H1 (cell line): ENCODE data around the gene ITIH4. TPM values are rescaled to one million over a fixed set of nuclear protein-coding genes. Genes with fewer than 3 reads are reported as not detected.

Source experiments
- CTCF ChIA-PET: fragments of 300-600 bp; sonication (Branson Sonifier 250); formaldehyde crosslinking; loops from one replicate; lab custom pipeline; 2021; ENCODE audit not compliant: partially characterized antibody; lab: Charles Lee
- POLR2A ChIA-PET: fragments of 300-600 bp; sonication (Branson Sonifier 250); formaldehyde crosslinking; loops from one replicate; lab custom pipeline; 2021; ENCODE audit warnings: inconsistent platforms; ENCODE audit not compliant: partially characterized antibody; lab: Charles Lee
- DNase-seq, 2 experiments: peaks; one replicate each; pipeline versions ENCODE4 v3.0.0 to v3.0.0-alpha.2; 2010 to 2022; ENCODE audit warnings: low spot score in 2 of 2, low read depth in 1 of 2, mixed read lengths in 1 of 2
- FAIRE-seq: peaks from 2 replicates; lab custom pipeline; 2011; peaks lifted over from hg19 to GRCh38; lab: Jason Lieb, UNC
- H2AFZ ChIP-seq: 2 replicates; pipeline ENCODE4 v1.8.1; 2012; ENCODE audit warnings: low read length, inconsistent platforms
- H2AK5ac ChIP-seq: 2 replicates; pipeline ENCODE4 v1.6.1; 2013; ENCODE audit warnings: low read depth, low read length
- H2BK120ac ChIP-seq: replicated peaks from 2 replicates; pipeline ENCODE3; 2013; ENCODE audit warnings: low read depth, low read length, inconsistent platforms
- H2BK12ac ChIP-seq: 2 replicates; pipeline ENCODE4 v1.6.1; 2013; ENCODE audit warnings: low read depth, low read length
- H2BK15ac ChIP-seq: 2 replicates; pipeline ENCODE4 v1.6.1; 2013; ENCODE audit warnings: low read length
- H2BK20ac ChIP-seq: 2 replicates; pipeline ENCODE4 v1.6.1; 2013; ENCODE audit warnings: low read length
- H2BK5ac ChIP-seq: 2 replicates; pipeline ENCODE4 v1.6.1; 2013; ENCODE audit warnings: low read depth, low read length
- H3K14ac ChIP-seq: 2 replicates; pipeline ENCODE4 v1.6.1; 2013; ENCODE audit warnings: inconsistent platforms; ENCODE audit not compliant: insufficient read length
- H3K18ac ChIP-seq: 2 replicates; pipeline ENCODE4 v1.6.1; 2013; ENCODE audit warnings: low read length; ENCODE audit errors: extremely low read depth
- H3K23ac ChIP-seq: 2 replicates; pipeline ENCODE4 v1.6.1; 2013; ENCODE audit warnings: inconsistent platforms; ENCODE audit not compliant: insufficient read length
- H3K23me2 ChIP-seq: 2 replicates; pipeline ENCODE4 v1.6.1; 2013; ENCODE audit warnings: low read depth, low read length
- H3K27ac ChIP-seq: 2 replicates; pipeline ENCODE4 v1.6.1; 2011; ENCODE audit warnings: low read depth, low read length, inconsistent platforms
- H3K27me3 ChIP-seq, 4 experiments: replicated peaks in 1 of 4; 1 replicate in 1 of 4; 2 replicates in 3 of 4; pipeline versions ENCODE4 v1.6.1 to v1.8.1; 2011 to 2013; ENCODE audit warnings: low read length in 3 of 4, mild to moderate bottlenecking in 3 of 4, inconsistent platforms in 2 of 4, mixed read lengths in 2 of 4, moderate library complexity in 1 of 4; ENCODE audit not compliant: control insufficient read depth in 3 of 4, insufficient read depth in 3 of 4; ENCODE audit errors: extremely low read depth in 1 of 4
- H3K36me3 ChIP-seq, 4 experiments: 2 replicates each; pipeline versions ENCODE4 v1.6.1 to v1.8.1; 2011 to 2013; ENCODE audit warnings: mild to moderate bottlenecking in 4 of 4, low read length in 3 of 4, moderate library complexity in 2 of 4, control low read depth in 1 of 4, inconsistent platforms in 1 of 4; ENCODE audit not compliant: insufficient read depth in 4 of 4, control insufficient read depth in 2 of 4
- H3K4ac ChIP-seq: replicated peaks from 2 replicates; pipeline ENCODE3; 2013; ENCODE audit warnings: low read length, low read depth, mixed read lengths, inconsistent platforms; ENCODE audit not compliant: insufficient read length
- H3K4me1 ChIP-seq, 4 experiments: replicated peaks in 1 of 4; 1 replicate in 1 of 4; 2 replicates in 3 of 4; pipeline versions ENCODE4 v1.6.1 to v1.8.1; 2011 to 2013; ENCODE audit warnings: low read length in 3 of 4, inconsistent platforms in 2 of 4, mixed read lengths in 1 of 4; ENCODE audit not compliant: insufficient read depth in 4 of 4, control insufficient read depth in 3 of 4
- H3K4me2 ChIP-seq, 2 experiments: 2 replicates each; pipeline versions ENCODE4 v1.6.1 to v1.8.1; 2011 to 2013; ENCODE audit warnings: low read depth in 2 of 2, low read length in 2 of 2, control low read depth in 1 of 2, inconsistent platforms in 1 of 2, mild to moderate bottlenecking in 1 of 2; ENCODE audit not compliant: insufficient read depth in 1 of 2
- H3K4me3 ChIP-seq, 4 experiments: fragments of 200-600, 300-600 bp in 1 of 4; sonication (generic), shearing (Covaris generic), sonication (Bioruptor Twin) in 1 of 4; 2 replicates each; pipeline versions ENCODE4 v1.5.1 to v1.8.1; 2011 to 2016; ENCODE audit warnings: low read length in 4 of 4, low read depth in 3 of 4, control low read depth in 2 of 4, inconsistent platforms in 2 of 4, mild to moderate bottlenecking in 2 of 4, mixed read lengths in 1 of 4, moderate library complexity in 1 of 4; ENCODE audit not compliant: insufficient read depth in 2 of 4; ENCODE audit errors: extremely low read depth in 1 of 4
- H3K56ac ChIP-seq: replicated peaks from 2 replicates; pipeline ENCODE3; 2013; ENCODE audit warnings: low read depth, mild to moderate bottlenecking, mixed read lengths, low read length, inconsistent platforms; ENCODE audit not compliant: insufficient read length
- H3K79me1 ChIP-seq: 2 replicates; pipeline ENCODE4 v1.6.1; 2013; ENCODE audit warnings: low read depth, low read length, control low read depth
- H3K79me2 ChIP-seq, 2 experiments: 2 replicates each; pipeline versions ENCODE4 v1.6.1 to v1.8.1; 2012 to 2013; ENCODE audit warnings: low read length in 2 of 2, mild to moderate bottlenecking in 2 of 2, inconsistent platforms in 1 of 2; ENCODE audit not compliant: insufficient read depth in 2 of 2, control insufficient read depth in 1 of 2
- H3K9ac ChIP-seq, 4 experiments: replicated peaks in 1 of 4; 1 replicate in 1 of 4; 2 replicates in 3 of 4; pipeline versions ENCODE4 v1.6.1 to v1.8.1; 2011 to 2013; ENCODE audit warnings: low read depth in 3 of 4, low read length in 3 of 4, control low read depth in 2 of 4, mild to moderate bottlenecking in 2 of 4, moderate library complexity in 2 of 4, inconsistent platforms in 1 of 4; ENCODE audit errors: extremely low read depth in 1 of 4
- H3K9me3 ChIP-seq, 2 experiments: 2 replicates each; pipeline versions ENCODE4 v1.6.1 to v1.8.1; 2012 to 2013; ENCODE audit warnings: mild to moderate bottlenecking in 2 of 2, moderate library complexity in 2 of 2, control low read depth in 1 of 2, inconsistent platforms in 1 of 2, low read depth in 1 of 2, low read length in 1 of 2, mixed read lengths in 1 of 2; ENCODE audit not compliant: insufficient read depth in 2 of 2
- H4K20me1 ChIP-seq, 2 experiments: replicated peaks in 1 of 2; 2 replicates each; pipeline versions ENCODE3 to v1.8.1; 2011 to 2013; ENCODE audit warnings: inconsistent platforms in 2 of 2, low read length in 2 of 2, mild to moderate bottlenecking in 1 of 2; ENCODE audit not compliant: insufficient read depth in 2 of 2, control insufficient read depth in 1 of 2
- H4K5ac ChIP-seq: 2 replicates; pipeline ENCODE4 v1.6.1; 2013; ENCODE audit warnings: low read length, low read depth, mixed read lengths, inconsistent platforms; ENCODE audit not compliant: insufficient read length
- H4K8ac ChIP-seq: 2 replicates; pipeline ENCODE4 v1.8.0; 2013; ENCODE audit warnings: mild to moderate bottlenecking, moderate library complexity, low read length, inconsistent platforms; ENCODE audit not compliant: insufficient read depth; ENCODE audit errors: extremely low read depth
- H4K91ac ChIP-seq: replicated peaks from 2 replicates; pipeline ENCODE3; 2013; ENCODE audit warnings: low read length, mixed read lengths, inconsistent platforms; ENCODE audit not compliant: insufficient read length
- CBX5 ChIP-seq: fragments of 300-800, 300-1000 bp; sonication (generic); IDR thresholded peaks from 2 replicates; pipeline ENCODE4 v1.7.1; 2016; ENCODE audit warnings: antibody characterized with exemption, low read length, low read depth
- EGR1 ChIP-seq: IDR thresholded peaks from 2 replicates; pipeline ENCODE4 v1.6.1; 2011; ENCODE audit warnings: low read depth, low read length, borderline replicate concordance
- FOSL1 ChIP-seq: IDR thresholded peaks from 2 replicates; pipeline ENCODE4 v1.6.1; 2011; ENCODE audit warnings: mild to moderate bottlenecking, low read depth, low read length, moderate library complexity; ENCODE audit not compliant: insufficient read depth
- GTF2F1 ChIP-seq: IDR thresholded peaks from 2 replicates; pipeline ENCODE4 v1.6.1; 2012; ENCODE audit warnings: low read depth, low read length, improper control_type of control experiment, borderline replicate concordance
- HDAC6 ChIP-seq: IDR thresholded peaks from one replicate; pipeline ENCODE4 v1.7.1; 2012; ENCODE audit warnings: low read depth, mild to moderate bottlenecking, inconsistent platforms, low read length, moderate library complexity
- KDM4A ChIP-seq: IDR thresholded peaks from one replicate; pipeline ENCODE4 v1.7.1; 2012; ENCODE audit warnings: low read depth, mild to moderate bottlenecking, moderate library complexity, low read length, inconsistent platforms; ENCODE audit not compliant: severe bottlenecking
- KDM5A ChIP-seq: fragments of 200-600 bp; IDR thresholded peaks from 2 replicates; pipeline ENCODE4 v1.7.1; 2012; ENCODE audit warnings: mild to moderate bottlenecking, low read length, inconsistent platforms, mixed read lengths
- POLR2A ChIP-seq, 2 experiments: IDR thresholded peaks; 1 replicate in 1 of 2; 2 replicates in 1 of 2; pipeline ENCODE4 v1.6.1; 2011; ENCODE audit warnings: low read depth in 2 of 2, low read length in 2 of 2, mild to moderate bottlenecking in 2 of 2; ENCODE audit errors: control extremely low read depth in 1 of 2
- POU5F1 ChIP-seq: IDR thresholded peaks from 2 replicates; pipeline ENCODE4 v1.6.1; 2011; ENCODE audit warnings: low read depth, mild to moderate bottlenecking, low read length, moderate library complexity
- RNF2 ChIP-seq: fragments of 200-900, 300-1000 bp; sonication (generic); IDR thresholded peaks from 2 replicates; pipeline ENCODE4 v1.7.1; 2016; ENCODE audit warnings: borderline replicate concordance, low read depth, mild to moderate bottlenecking, antibody characterized with exemption, low read length; ENCODE audit not compliant: poor library complexity, severe bottlenecking; ENCODE audit errors: missing control alignments
- SAP30 ChIP-seq: fragments of 300-600 bp; sonication (generic); IDR thresholded peaks from 2 replicates; pipeline ENCODE4 v1.7.1; 2012; ENCODE audit warnings: low read length, moderate library complexity, mild to moderate bottlenecking, inconsistent platforms; ENCODE audit not compliant: insufficient read depth, insufficient replicate concordance
- TAF1 ChIP-seq: IDR thresholded peaks from 2 replicates; pipeline ENCODE4 v1.6.1; 2011; ENCODE audit warnings: mild to moderate bottlenecking, low read depth, low read length
- WGBS, 2 experiments: shearing (Covaris generic) in 1 of 2; methylation state at CpG; one replicate each; pipeline versions ENCODE4 v1.1.6 to v1.1.7; 2013 to 2015; ENCODE audit warnings: low lambda C conversion rate in 2 of 2, mixed read lengths in 2 of 2, inconsistent platforms in 1 of 2, low coverage in 1 of 2, missing lambda C conversion rate in 1 of 2; ENCODE audit not compliant: insufficient replicate concordance in 2 of 2, insufficient coverage in 1 of 2, insufficient read length in 1 of 2; ENCODE audit errors: extremely low coverage in 1 of 2, missing lambda C conversion rate in 1 of 2; 5-methylcytosine and 5-hydroxymethylcytosine counted together
- polyA plus RNA-seq, 7 experiments: library from polyadenylated mRNA; depleted of rRNA in 3 of 7; stranded (reverse) in 5 of 7; unstranded in 2 of 7; fragments of >200 nt in 5 of 7; fragments of 200-250 nt in 2 of 7; gene quantifications; 1 replicate in 5 of 7; 2 replicates in 1 of 7; 4 replicates in 1 of 7; pipeline versions ENCODE4 v1.2.1 to v1.2.3, GENCODE V29; 2011 to 2013; ENCODE audit warnings: missing spikeins in 2 of 7, mixed read lengths in 2 of 7
- total RNA-seq: library from RNA; stranded (reverse); fragmentation: NEBNext Ultra II Directional; extraction: Animal tissue kit (Norgen Biotek cat#: 25700); gene quantifications from 2 replicates; pipeline ENCODE4 v1.2.1, GENCODE V29; 2021

ITIH4 gene
- total and polyA plus RNA-seq, 2 of the 8 experiments (the other 6 are each of a cell fraction or from before 2014, with no cell fraction given): 3.4 to 3.7 TPM

DNA sequence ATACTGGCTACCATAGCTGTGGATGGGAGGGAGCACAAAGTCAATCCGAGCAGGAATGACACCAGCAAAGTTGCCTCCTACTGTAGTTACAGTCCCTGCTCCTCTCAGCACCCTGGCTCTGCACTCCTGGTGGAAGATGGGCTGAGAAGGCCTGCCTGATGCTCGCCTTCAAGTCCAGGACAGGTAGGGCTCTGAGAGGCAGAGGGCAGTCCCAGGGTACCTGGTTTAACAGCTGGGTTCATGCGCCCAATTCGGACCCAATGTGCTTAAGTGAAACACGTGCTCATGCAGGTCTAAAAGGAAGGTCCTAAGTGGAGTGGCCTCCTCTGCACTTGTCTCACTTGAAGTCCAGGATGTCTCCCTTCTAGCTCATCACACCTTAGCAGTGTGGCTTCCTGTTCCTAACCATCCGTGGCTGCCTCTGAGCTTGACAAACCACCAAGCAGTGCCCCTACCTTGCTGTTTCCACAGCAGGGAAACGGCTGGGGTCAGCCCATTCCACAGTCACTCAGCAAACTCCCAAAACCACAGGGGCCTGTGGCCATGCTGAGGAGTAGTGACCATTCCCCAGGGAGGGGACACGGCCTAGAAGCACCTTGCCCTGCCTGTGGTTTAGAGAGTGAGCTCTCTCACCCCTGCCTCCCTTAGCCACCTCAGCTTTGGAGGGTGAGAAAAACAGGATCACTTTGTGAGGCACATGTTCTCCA is 8.2 kb upstream of the ITIH4 start:
- H4K8ac ChIP-seq: no peak overlapping the region
- no peak overlapping the region for H3K23ac ChIP-seq
- H3K18ac ChIP-seq: no peak overlapping the region
- H4K20me1 ChIP-seq: peaks cover 0 to 8% of the 10 kb centered on the region in 2 experiments
- H3K23me2 ChIP-seq: no peaks in the 10 kb centered on the region
- no peaks in the 10 kb centered on the region for H3K79me2 ChIP-seq
- ChIA-PET POLR2A (no interaction called here), CTCF (interaction anchor here (0.6 to 6.5 kb wide), 11 partner anchors 7 to 272 kb away, joined by 3 to 73 read pairs (median 6); no protein-coding TSS in a partner anchor)
- H3K9ac ChIP-seq: no peak overlapping the region
- no peak overlapping the region for H2BK15ac ChIP-seq
- no peak overlapping the region for H2BK5ac ChIP-seq
- H4K91ac ChIP-seq: no peak overlapping the region
- DNase-seq: no peak
- H2BK12ac ChIP-seq: no peak overlapping the region
- WGBS, 2 experiments: 91% methylated on average over 8 of the region's 8 CpGs; no CpG with 5 or more reads in 1 of the 2 experiments
- H3K27ac ChIP-seq: no peak overlapping the region
- no peak overlapping the region for H2BK120ac ChIP-seq
- H3K27me3 ChIP-seq: no peaks in the 10 kb centered on the region
- peaks cover 0 to 5% (median 0%) of the 10 kb centered on the region in 4 experiments; a peak in 3 of 7 replicates for H3K4me1 ChIP-seq
- H4K5ac ChIP-seq: no peak overlapping the region
- H3K4me3 ChIP-seq: no peak overlapping the region
- no peak overlapping the region for H2AK5ac ChIP-seq
- FAIRE-seq: no peak
- H3K4ac ChIP-seq: no peak overlapping the region
- H3K4me2 ChIP-seq: no peak overlapping the region
- H2AFZ ChIP-seq: no peak overlapping the region
- H3K9me3 ChIP-seq: no peaks in the 10 kb centered on the region
- H3K79me1 ChIP-seq: no peaks in the 10 kb centered on the region; the same call in 1 of the 2 replicates
- no peak overlapping the region for H3K14ac ChIP-seq
- H2BK20ac ChIP-seq: no peak overlapping the region
- peaks cover 0 to 5% (median 2%) of the 10 kb centered on the region in 4 experiments; a peak in 3 of 8 replicates for H3K36me3 ChIP-seq
- no peak overlapping the region for H3K56ac ChIP-seq
- TF ChIP-seq GTF2F1 (no peak), TAF1 (no peak), POU5F1 (no peak), KDM5A (no peak), FOSL1 (no peak), EGR1 (no peak), POLR2A (IDR thresholded peaks at IDR 0.05; ENCODE audit: control extremely low read depth in 1 of 2, low read depth in 2 of 2, low read length in 2 of 2) (no peak), RNF2 (no peak), KDM4A (no peak), SAP30 (no peak), CBX5 (no peak), HDAC6 (no peak)
